SK-N-SH (cell line): ENCODE measurements around the gene CIC. TPM values are rescaled to one million over a fixed set of nuclear protein-coding genes. Genes with fewer than 3 reads are reported as not detected.

Experiments
- CTCF ChIA-PET: fragments of 300-600, 350-600 bp; formaldehyde crosslinking; extraction: SDS; loops from one replicate; lab custom pipeline; 2021; lab: Yijun Ruan, JAX
- POLR2A ChIA-PET: fragments of 350-600 bp; sonication (Branson Sonifier 250); formaldehyde crosslinking; extraction: SDS; loops from one replicate; lab custom pipeline; 2020; ENCODE audit warnings: antibody characterized with exemption, inconsistent platforms; lab: Yijun Ruan, JAX
- DNase-seq: peaks from one replicate; pipeline ENCODE4 v3.0.0; 2012
- H2AFZ ChIP-seq: fragments of 200-600 bp; sonication (generic); 2 replicates; pipeline ENCODE4 v1.8.1; 2016; ENCODE audit warnings: antibody characterized with exemption, mild to moderate bottlenecking, low read depth
- H3F3A ChIP-seq: fragments of 200-600 bp; sonication (generic); replicated peaks from 2 replicates; pipeline ENCODE3; 2016; ENCODE audit warnings: antibody characterized with exemption, mild to moderate bottlenecking; ENCODE audit not compliant: insufficient read depth
- H3K27ac ChIP-seq, 2 experiments: fragments of 200-500 bp in 1 of 2; fragments of 200-600 bp in 1 of 2; sonication (Bioruptor generic) in 1 of 2; sonication (generic), shearing (Covaris generic) in 1 of 2; 2 replicates each; pipeline versions ENCODE4 v1.5.1 to v1.6.1; 2014 to 2016; ENCODE audit warnings: low read depth in 2 of 2, inconsistent platforms in 1 of 2, low read length in 1 of 2, mild to moderate bottlenecking in 1 of 2, mixed read lengths in 1 of 2
- H3K27me3 ChIP-seq: fragments of 200-600 bp; sonication (generic), shearing (Covaris generic); 2 replicates; pipeline ENCODE4 v1.6.1; 2016; ENCODE audit warnings: mixed run types; ENCODE audit not compliant: insufficient read depth
- H3K36me3 ChIP-seq, 2 experiments: fragments of 200-500 bp in 1 of 2; fragments of 200-600 bp in 1 of 2; sonication (Bioruptor generic) in 1 of 2; sonication (generic) in 1 of 2; replicated peaks in 1 of 2; 2 replicates each; pipeline versions ENCODE3 to v1.5.1; 2014 to 2016; ENCODE audit warnings: low read length in 1 of 2, mild to moderate bottlenecking in 1 of 2; ENCODE audit not compliant: insufficient read depth in 2 of 2, control insufficient read depth in 1 of 2
- H3K4me1 ChIP-seq, 2 experiments: fragments of 200-500 bp in 1 of 2; fragments of 200-600 bp in 1 of 2; sonication (Bioruptor generic) in 1 of 2; sonication (generic), shearing (Covaris generic) in 1 of 2; 2 replicates each; pipeline versions ENCODE4 v1.5.1 to v1.6.1; 2014 to 2016; ENCODE audit warnings: low read depth in 1 of 2, low read length in 1 of 2, mixed run types in 1 of 2; ENCODE audit not compliant: insufficient read depth in 2 of 2, control insufficient read depth in 1 of 2
- H3K4me2 ChIP-seq: fragments of 200-600 bp; sonication (generic), shearing (Covaris generic); 2 replicates; pipeline ENCODE4 v1.6.1; 2017; ENCODE audit warnings: mixed run types
- H3K4me3 ChIP-seq, 2 experiments: fragments of 200-500 bp in 1 of 2; fragments of 200-600 bp in 1 of 2; sonication (Bioruptor generic) in 1 of 2; sonication (generic), shearing (Covaris generic) in 1 of 2; 2 replicates each; pipeline versions ENCODE4 v1.5.1 to v1.8.1; 2014 to 2016; ENCODE audit warnings: low read depth in 2 of 2, inconsistent platforms in 1 of 2, low read length in 1 of 2, mild to moderate bottlenecking in 1 of 2, mixed read lengths in 1 of 2, moderate library complexity in 1 of 2
- H3K79me2 ChIP-seq: fragments of 200-600 bp; sonication (generic); 2 replicates; pipeline ENCODE4 v1.8.1; 2017; ENCODE audit warnings: mild to moderate bottlenecking; ENCODE audit not compliant: insufficient read depth
- H3K9ac ChIP-seq: fragments of 200-600 bp; sonication (generic); 2 replicates; pipeline ENCODE4 v1.6.1; 2017; ENCODE audit warnings: mixed run types
- H3K9me2 ChIP-seq: fragments of 200-600 bp; sonication (generic); 2 replicates; pipeline ENCODE4 v1.6.1; 2017; ENCODE audit warnings: mixed run types
- H3K9me3 ChIP-seq: fragments of 200-600 bp; sonication (generic); 2 replicates; pipeline ENCODE4 v1.6.1; 2017; ENCODE audit warnings: mixed run types, mild to moderate bottlenecking, moderate library complexity
- H4K20me1 ChIP-seq: fragments of 200-600 bp; sonication (generic); 2 replicates; pipeline ENCODE4 v1.6.1; 2017; ENCODE audit warnings: mild to moderate bottlenecking, mixed run types; ENCODE audit not compliant: insufficient read depth
- CTCF ChIP-seq: fragments of 200-600 bp; sonication (generic); IDR thresholded peaks from 2 replicates; pipeline ENCODE4 v1.6.1; 2017; ENCODE audit warnings: antibody characterized with exemption, mild to moderate bottlenecking, moderate library complexity
- ELF1 ChIP-seq: IDR thresholded peaks from 2 replicates; pipeline ENCODE4 v1.4.0; 2012
- EZH2phosphoT487 ChIP-seq: fragments of 200-600 bp; sonication (generic); IDR thresholded peaks from 2 replicates; pipeline ENCODE4 v1.6.1; 2017; ENCODE audit warnings: low read depth, mixed run types, mild to moderate bottlenecking, antibody characterized with exemption, moderate library complexity, borderline replicate concordance
- FOSL2 ChIP-seq: IDR thresholded peaks from 2 replicates; pipeline ENCODE4 v1.4.0; 2012; ENCODE audit warnings: low read depth, mild to moderate bottlenecking, moderate library complexity, borderline replicate concordance
- FOXJ3 ChIP-seq: sonication (generic); formaldehyde crosslinking; IDR thresholded peaks from 2 replicates; pipeline ENCODE4 v1.5.1; 2020; ENCODE audit warnings: mild to moderate bottlenecking, missing genetic modification reagents
- GABPA ChIP-seq: IDR thresholded peaks from 2 replicates; pipeline ENCODE4 v1.4.0; 2012; ENCODE audit warnings: low read depth, mild to moderate bottlenecking
- IRF3 ChIP-seq: fragments of 150-350 bp; IDR thresholded peaks from 2 replicates; pipeline ENCODE4 v1.6.1; 2016; ENCODE audit warnings: mild to moderate bottlenecking, low read depth, low read length
- MAX ChIP-seq: IDR thresholded peaks from 2 replicates; pipeline ENCODE4 v1.4.0; 2012; ENCODE audit warnings: low read depth
- MXI1 ChIP-seq: IDR thresholded peaks from 2 replicates; pipeline ENCODE4 v1.6.1; 2012; ENCODE audit warnings: mild to moderate bottlenecking, low read depth, low read length, improper control_type of control experiment
- NFIC ChIP-seq: IDR thresholded peaks from 2 replicates; pipeline ENCODE4 v1.4.0; 2012; ENCODE audit warnings: borderline replicate concordance
- PBX3 ChIP-seq: IDR thresholded peaks from 2 replicates; pipeline ENCODE4; 2012
- POLR2AphosphoS5 ChIP-seq: IDR thresholded peaks from 2 replicates; pipeline ENCODE4 v1.6.1; 2012; ENCODE audit warnings: low read depth, low read length
- RAD21 ChIP-seq: IDR thresholded peaks from 2 replicates; pipeline ENCODE4 v1.6.1; 2012; ENCODE audit warnings: mild to moderate bottlenecking, low read length
- SIN3A ChIP-seq: IDR thresholded peaks from 2 replicates; pipeline ENCODE4 v1.6.1; 2012; ENCODE audit warnings: low read depth, mild to moderate bottlenecking, low read length, moderate library complexity, borderline replicate concordance
- SMC3 ChIP-seq: IDR thresholded peaks from 2 replicates; pipeline ENCODE4 v1.6.1; 2012; ENCODE audit warnings: low read depth, low read length, improper control_type of control experiment
- TCF12 ChIP-seq: IDR thresholded peaks from 2 replicates; pipeline ENCODE4 v1.4.0; 2012
- TEAD4 ChIP-seq: IDR thresholded peaks from 2 replicates; pipeline ENCODE4 v1.4.0; 2012; ENCODE audit warnings: mild to moderate bottlenecking, borderline replicate concordance; ENCODE audit not compliant: insufficient read depth
- WGBS: methylation state at CpG from one replicate; pipeline ENCODE4 v1.1.6; 2017; ENCODE audit warnings: low lambda C conversion rate; 5-methylcytosine and 5-hydroxymethylcytosine counted together
- polyA plus RNA-seq, 3 experiments: library from polyadenylated mRNA; depleted of rRNA; stranded (reverse); fragments of >200 nt; gene quantifications; 2 replicates each; pipeline ENCODE4 v1.2.3, GENCODE V29; 2012

CIC gene
- polyA plus RNA-seq, 1 of the 3 experiments (the other 2 are of a cell fraction) = 16.9 TPM

GRCh38 chr19:42288387-42288786, 19.3 kb downstream of the CIC start:
- H3K9me2 ChIP-seq = no peaks in the 10 kb centered on the region
- no peak overlapping the region for H3K4me2 ChIP-seq
- ChIA-PET CTCF (interaction anchor here (0.6 to 9.5 kb wide), 6 partner anchors 8 to 42 kb away, joined by 3 to 60 read pairs (median 7); partner anchors contain the start of genes PAFAH1B3 and PRR19), POLR2A (interaction anchor here (1.5 kb wide), 1 partner anchor 42 kb away, joined by 4 read pairs; no protein-coding TSS in a partner anchor)
- no peaks in the 10 kb centered on the region for H3K27me3 ChIP-seq
- peaks cover under 1% of the 10 kb centered on the region for H3F3A ChIP-seq
- no peak overlapping the region for H3K9ac ChIP-seq
- no peak overlapping the region for H3K4me3 ChIP-seq
- peaks cover 30 to 67% of the 10 kb centered on the region in 2 experiments for H3K36me3 ChIP-seq
- no peak for TF ChIP-seq EZH2phosphoT487
- TF ChIP-seq FOXJ3 (CRISPR knock-in tag) = no peak
- TF ChIP-seq TEAD4 = no peak
- no peak for TF ChIP-seq PBX3
- TF ChIP-seq SIN3A = no peak
- TF ChIP-seq POLR2AphosphoS5 = no peak
- TF ChIP-seq MAX = no peak
- no peak for TF ChIP-seq FOSL2
- TF ChIP-seq ELF1 = no peak
- no peak for TF ChIP-seq GABPA
- no peak for TF ChIP-seq IRF3
- TF ChIP-seq RAD21 = no peak
- no peak for TF ChIP-seq TCF12
- peaks cover 12 to 25% of the 10 kb centered on the region in 2 experiments for H3K4me1 ChIP-seq
- peaks cover 24% of the 10 kb centered on the region for H4K20me1 ChIP-seq
- no peaks in the 10 kb centered on the region for H3K9me3 ChIP-seq
- DNase-seq = no peak
- 100% methylated on average over 2 of the region's 4 CpGs for WGBS
- no peak overlapping the region for H2AFZ ChIP-seq
- H3K79me2 ChIP-seq = peaks cover 38% of the 10 kb centered on the region
- no peak overlapping the region; a peak in 1 of 4 replicates for H3K27ac ChIP-seq

- Histone ChIP-seq H3K9ac (no peak overlapping the region), H3K27me3 (no peaks in the 10 kb centered on the region), H3K36me3 (peaks cover 30 to 72% of the 10 kb centered on the region in 2 experiments), H3K79me2 (peaks cover 36% of the 10 kb centered on the region), H3K9me2 (no peaks in the 10 kb centered on the region), H3K4me2 (no peak overlapping the region), H3K27ac (no peak overlapping the region; a peak in 1 of 4 replicates), H2AFZ (no peak overlapping the region), H3K4me1 (peaks cover 12 to 24% of the 10 kb centered on the region in 2 experiments; a peak in 3 of 4 replicates), H3K9me3 (no peaks in the 10 kb centered on the region), H3F3A (no peaks in the 10 kb centered on the region), H4K20me1 (peaks cover 24% of the 10 kb centered on the region), H3K4me3 (no peak overlapping the region)
- ChIA-PET CTCF (interaction anchor here (0.6 to 9.5 kb wide), 7 partner anchors 7 to 43 kb away, joined by 3 to 60 read pairs (median 10); partner anchors contain the start of genes PAFAH1B3 and PRR19), POLR2A (no interaction called here)
- 95% methylated on average over 16 of the region's 22 CpGs for WGBS
- no peak for DNase-seq
- TF ChIP-seq IRF3 (no peak), NFIC (no peak), CTCF (no peak), GABPA (no peak), TEAD4 (no peak), MXI1 (no peak), SMC3 (no peak)
These were observed 20.0 kb downstream of the CIC start for GRCh38 chr19:42288881-42289555.
